OCI-LY1 (cell line): Measurements from ENCODE around the gene SMDT1.
"Not testable (repeated sequence)": the region's sequence is repeated elsewhere in the genome, so short reads cannot be mapped to it uniquely, and the experiment has no call there.

Source experiments
- EZH2 ChIP-seq: fragments of 200-600 bp; sonication (generic), shearing (Covaris generic); IDR thresholded peaks from 2 replicates; pipeline ENCODE4 v1.8.0; 2017; ENCODE audit warnings: borderline replicate concordance, mixed run types, mild to moderate bottlenecking, antibody characterized with exemption, low read length, moderate library complexity, mixed read lengths
- TF ChIP-seq, protein P1 (sequence below): fragments of 200-600 bp; sonication (generic), shearing (Covaris generic); IDR thresholded peaks from 2 replicates; pipeline ENCODE4 v1.5.1; 2017; ENCODE audit warnings: mild to moderate bottlenecking, antibody characterized with exemption, low read length, moderate library complexity, mixed read lengths

DNA sequence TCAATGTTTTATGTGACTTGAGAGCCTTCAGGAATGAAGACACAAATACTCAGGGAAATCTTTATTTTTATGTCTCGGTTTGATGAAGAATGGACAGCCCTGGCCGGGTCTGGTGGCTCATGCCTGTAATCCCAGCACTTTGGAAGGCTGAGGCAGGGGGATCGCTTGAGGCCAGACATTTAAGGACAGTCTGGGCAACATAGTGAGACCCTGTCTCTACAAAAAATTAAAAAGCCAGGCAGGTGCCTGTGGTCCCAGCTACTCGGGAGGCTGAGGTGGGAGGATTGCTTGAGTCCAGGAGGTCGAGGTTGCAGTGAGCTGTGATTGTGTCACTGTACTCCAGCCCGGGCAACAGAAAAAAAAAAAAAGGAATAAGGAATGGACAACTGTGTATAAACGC is 8.0 kb upstream of the SMDT1 start:
- TF ChIP-seq, protein P1, sequence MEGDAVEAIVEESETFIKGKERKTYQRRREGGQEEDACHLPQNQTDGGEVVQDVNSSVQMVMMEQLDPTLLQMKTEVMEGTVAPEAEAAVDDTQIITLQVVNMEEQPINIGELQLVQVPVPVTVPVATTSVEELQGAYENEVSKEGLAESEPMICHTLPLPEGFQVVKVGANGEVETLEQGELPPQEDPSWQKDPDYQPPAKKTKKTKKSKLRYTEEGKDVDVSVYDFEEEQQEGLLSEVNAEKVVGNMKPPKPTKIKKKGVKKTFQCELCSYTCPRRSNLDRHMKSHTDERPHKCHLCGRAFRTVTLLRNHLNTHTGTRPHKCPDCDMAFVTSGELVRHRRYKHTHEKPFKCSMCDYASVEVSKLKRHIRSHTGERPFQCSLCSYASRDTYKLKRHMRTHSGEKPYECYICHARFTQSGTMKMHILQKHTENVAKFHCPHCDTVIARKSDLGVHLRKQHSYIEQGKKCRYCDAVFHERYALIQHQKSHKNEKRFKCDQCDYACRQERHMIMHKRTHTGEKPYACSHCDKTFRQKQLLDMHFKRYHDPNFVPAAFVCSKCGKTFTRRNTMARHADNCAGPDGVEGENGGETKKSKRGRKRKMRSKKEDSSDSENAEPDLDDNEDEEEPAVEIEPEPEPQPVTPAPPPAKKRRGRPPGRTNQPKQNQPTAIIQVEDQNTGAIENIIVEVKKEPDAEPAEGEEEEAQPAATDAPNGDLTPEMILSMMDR = not testable (repeated sequence)
- not testable (repeated sequence) for TF ChIP-seq EZH2
